ENCODE data around the gene HAUS1.

DNA sequence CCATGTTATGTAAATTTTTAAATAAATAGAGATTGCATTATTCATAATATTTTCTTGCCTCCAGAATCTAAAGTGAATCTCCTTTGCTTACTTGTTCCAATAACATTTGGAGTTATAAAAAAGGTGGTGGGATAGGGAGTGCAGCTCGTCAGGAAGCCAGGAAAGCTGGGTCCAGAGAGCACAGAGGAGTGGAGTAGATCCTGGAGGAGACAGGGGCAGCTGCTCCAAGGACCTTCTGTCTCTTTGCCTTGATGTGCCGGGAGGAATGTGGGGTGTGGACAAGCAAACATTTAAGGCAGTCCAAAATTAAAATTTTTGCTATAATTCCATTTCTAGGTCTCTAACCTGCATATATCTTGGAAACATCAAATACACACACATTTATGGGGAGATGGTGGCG is 29.3 kb downstream of the HAUS1 start:
- TF ChIP-seq, protein P1, sequence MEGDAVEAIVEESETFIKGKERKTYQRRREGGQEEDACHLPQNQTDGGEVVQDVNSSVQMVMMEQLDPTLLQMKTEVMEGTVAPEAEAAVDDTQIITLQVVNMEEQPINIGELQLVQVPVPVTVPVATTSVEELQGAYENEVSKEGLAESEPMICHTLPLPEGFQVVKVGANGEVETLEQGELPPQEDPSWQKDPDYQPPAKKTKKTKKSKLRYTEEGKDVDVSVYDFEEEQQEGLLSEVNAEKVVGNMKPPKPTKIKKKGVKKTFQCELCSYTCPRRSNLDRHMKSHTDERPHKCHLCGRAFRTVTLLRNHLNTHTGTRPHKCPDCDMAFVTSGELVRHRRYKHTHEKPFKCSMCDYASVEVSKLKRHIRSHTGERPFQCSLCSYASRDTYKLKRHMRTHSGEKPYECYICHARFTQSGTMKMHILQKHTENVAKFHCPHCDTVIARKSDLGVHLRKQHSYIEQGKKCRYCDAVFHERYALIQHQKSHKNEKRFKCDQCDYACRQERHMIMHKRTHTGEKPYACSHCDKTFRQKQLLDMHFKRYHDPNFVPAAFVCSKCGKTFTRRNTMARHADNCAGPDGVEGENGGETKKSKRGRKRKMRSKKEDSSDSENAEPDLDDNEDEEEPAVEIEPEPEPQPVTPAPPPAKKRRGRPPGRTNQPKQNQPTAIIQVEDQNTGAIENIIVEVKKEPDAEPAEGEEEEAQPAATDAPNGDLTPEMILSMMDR (IDR thresholded peaks at IDR 0.05), result no peak
- no peak for TF ChIP-seq EZH2 (IDR thresholded peaks at IDR 0.05; ENCODE audit: borderline replicate concordance, insufficient read depth, low read depth, low read length, poor library complexity, severe bottlenecking)
